SK-N-MC (cell line): ENCODE data around the gene PRKG1.

Experiments
- DNase-seq: peaks from one replicate; pipeline ENCODE4 v3.0.0-alpha.2; 2011; ENCODE audit warnings: low read depth, low spot score
- H3K27ac ChIP-seq: fragments of 200-600 bp; sonication (generic); 2 replicates; pipeline ENCODE4 v1.5.1; 2016; ENCODE audit warnings: mixed run types
- H3K36me3 ChIP-seq: fragments of 200-600 bp; sonication (generic); 2 replicates; pipeline ENCODE4 v1.6.1; 2017; ENCODE audit warnings: antibody characterized with exemption, low read length, mixed read lengths; ENCODE audit not compliant: insufficient read depth
- H3K4me3 ChIP-seq: fragments of 200-600 bp; sonication (generic); 2 replicates; pipeline ENCODE4 v1.5.1; 2016
- H3K9ac ChIP-seq: fragments of 200-600 bp; sonication (generic); 2 replicates; pipeline ENCODE4 v1.8.0; 2017; ENCODE audit warnings: mixed run types, mixed read lengths; ENCODE audit not compliant: insufficient read length
- H3K9me3 ChIP-seq: fragments of 200-600 bp; sonication (generic); 2 replicates; pipeline ENCODE4 v1.6.1; 2017; ENCODE audit warnings: low read depth, mild to moderate bottlenecking, antibody characterized with exemption, low read length, moderate library complexity, mixed read lengths
- EZH2 ChIP-seq: fragments of 200-600 bp; sonication (generic); IDR thresholded peaks from one replicate; pipeline ENCODE4 v1.6.1; 2017; ENCODE audit warnings: antibody characterized with exemption
- FOXP2 ChIP-seq: optimal IDR thresholded peaks from 2 replicates; pipeline ENCODE3; 2011; ENCODE audit warnings: mild to moderate bottlenecking, moderate library complexity; ENCODE audit not compliant: insufficient read depth; ENCODE audit errors: extremely low read length, control extremely low read depth
- POLR2AphosphoS5 ChIP-seq: IDR thresholded peaks from 2 replicates; pipeline ENCODE4 v1.6.1; 2012; ENCODE audit warnings: mild to moderate bottlenecking, low read depth, low read length, borderline replicate concordance

Gene PRKG1

GRCh38 chr10:51072921-51073434 is 1.3 kb upstream of the PRKG1 start:
- DNase-seq: no peak
- Histone ChIP-seq H3K27ac (no peak overlapping the region), H3K36me3 (no peaks in the 10 kb centered on the region), H3K9ac (no peak overlapping the region), H3K4me3 (no peak overlapping the region), H3K9me3 (no peaks in the 10 kb centered on the region)
- TF ChIP-seq FOXP2 (no peak), POLR2AphosphoS5 (no peak), EZH2 (no peak)

GRCh38 chr10:51073453-51074237 is 642 bp upstream of the PRKG1 start:
- Histone ChIP-seq H3K27ac (no peak overlapping the region), H3K9ac (no peak overlapping the region), H3K4me3 (0 out of 2 replicates have a peak overlapping the region, but pooled peaks have one; percentile 33), H3K36me3 (no peaks in the 10 kb centered on the region), H3K9me3 (no peaks in the 10 kb centered on the region)
- DNase-seq: no peak
- no peak for TF ChIP-seq POLR2AphosphoS5
- no peak for TF ChIP-seq EZH2
- TF ChIP-seq FOXP2: no peak

- TF ChIP-seq POLR2AphosphoS5 (no peak), EZH2 (no peak), FOXP2 (no peak)
- no peak overlapping the region for H3K4me3 ChIP-seq
- no peak for DNase-seq
- no peak overlapping the region for H3K9ac ChIP-seq
- no peaks in the 10 kb centered on the region for H3K36me3 ChIP-seq
- H3K9me3 ChIP-seq: no peaks in the 10 kb centered on the region
- no peak overlapping the region for H3K27ac ChIP-seq
Observed at GRCh38 chr10:51075043-51075872, 971 bp downstream of the PRKG1 start.

- no peak for DNase-seq
- no peak overlapping the region for H3K27ac ChIP-seq
- no peaks in the 10 kb centered on the region for H3K9me3 ChIP-seq
- no peak for TF ChIP-seq EZH2
- no peak for TF ChIP-seq FOXP2
- no peak for TF ChIP-seq POLR2AphosphoS5
- H3K4me3 ChIP-seq: no peak overlapping the region
- no peaks in the 10 kb centered on the region for H3K36me3 ChIP-seq
- no peak overlapping the region for H3K9ac ChIP-seq
Observed at GRCh38 chr10:51075873-51076229, 1.6 kb downstream of the PRKG1 start.

GRCh38 chr10:51076299-51076841 is 2.1 kb downstream of the PRKG1 start:
- no peak for DNase-seq
- Histone ChIP-seq H3K9me3 (no peaks in the 10 kb centered on the region), H3K4me3 (no peak overlapping the region), H3K27ac (no peak overlapping the region), H3K36me3 (no peaks in the 10 kb centered on the region), H3K9ac (no peak overlapping the region)
- TF ChIP-seq POLR2AphosphoS5: no peak
- no peak for TF ChIP-seq EZH2
- TF ChIP-seq FOXP2: no peak

GRCh38 chr10:51077074-51077473 is 2.8 kb downstream of the PRKG1 start:
- H3K27ac ChIP-seq: no peak overlapping the region
- H3K36me3 ChIP-seq: no peaks in the 10 kb centered on the region
- DNase-seq: no peak
- no peak overlapping the region for H3K4me3 ChIP-seq
- TF ChIP-seq FOXP2: no peak
- no peak for TF ChIP-seq POLR2AphosphoS5
- no peak for TF ChIP-seq EZH2
- H3K9ac ChIP-seq: no peak overlapping the region
- no peaks in the 10 kb centered on the region for H3K9me3 ChIP-seq

GRCh38 chr10:51077507-51077906 is 3.2 kb downstream of the PRKG1 start:
- Histone ChIP-seq H3K9ac (no peak overlapping the region), H3K9me3 (no peaks in the 10 kb centered on the region), H3K4me3 (no peak overlapping the region), H3K36me3 (no peaks in the 10 kb centered on the region), H3K27ac (no peak overlapping the region)
- no peak for DNase-seq
- no peak for TF ChIP-seq FOXP2
- TF ChIP-seq EZH2: no peak
- TF ChIP-seq POLR2AphosphoS5: no peak

- Histone ChIP-seq H3K9me3 (no peaks in the 10 kb centered on the region), H3K27ac (no peak overlapping the region), H3K36me3 (no peaks in the 10 kb centered on the region), H3K9ac (no peak overlapping the region), H3K4me3 (no peak overlapping the region)
- TF ChIP-seq POLR2AphosphoS5 (no peak), FOXP2 (no peak), EZH2 (no peak)
- DNase-seq: no peak
Observed at GRCh38 chr10:51079331-51079730, 5.0 kb downstream of the PRKG1 start.
